ENCODE results near the gene KCND3.

DNA sequence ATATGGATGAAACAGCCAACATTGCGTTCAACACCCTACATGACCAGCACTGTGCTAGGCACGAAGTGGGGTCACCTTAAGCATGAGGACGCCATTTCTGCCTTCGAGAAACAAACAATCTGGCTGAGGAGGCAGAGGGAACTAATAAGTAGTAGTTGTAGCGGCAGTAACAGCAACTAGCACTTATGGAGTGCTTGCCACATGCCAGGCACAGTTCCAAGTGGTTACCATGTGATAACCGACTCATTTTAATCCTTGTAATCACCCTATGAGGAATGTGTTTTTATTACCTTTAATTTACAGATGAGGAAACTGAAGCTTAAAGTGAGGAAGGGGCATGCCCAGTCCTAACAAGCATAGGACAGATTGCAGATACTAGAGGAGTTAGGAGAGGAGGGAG lies 33.7 kb downstream of the KCND3 start:
- TF ChIP-seq, protein P1, sequence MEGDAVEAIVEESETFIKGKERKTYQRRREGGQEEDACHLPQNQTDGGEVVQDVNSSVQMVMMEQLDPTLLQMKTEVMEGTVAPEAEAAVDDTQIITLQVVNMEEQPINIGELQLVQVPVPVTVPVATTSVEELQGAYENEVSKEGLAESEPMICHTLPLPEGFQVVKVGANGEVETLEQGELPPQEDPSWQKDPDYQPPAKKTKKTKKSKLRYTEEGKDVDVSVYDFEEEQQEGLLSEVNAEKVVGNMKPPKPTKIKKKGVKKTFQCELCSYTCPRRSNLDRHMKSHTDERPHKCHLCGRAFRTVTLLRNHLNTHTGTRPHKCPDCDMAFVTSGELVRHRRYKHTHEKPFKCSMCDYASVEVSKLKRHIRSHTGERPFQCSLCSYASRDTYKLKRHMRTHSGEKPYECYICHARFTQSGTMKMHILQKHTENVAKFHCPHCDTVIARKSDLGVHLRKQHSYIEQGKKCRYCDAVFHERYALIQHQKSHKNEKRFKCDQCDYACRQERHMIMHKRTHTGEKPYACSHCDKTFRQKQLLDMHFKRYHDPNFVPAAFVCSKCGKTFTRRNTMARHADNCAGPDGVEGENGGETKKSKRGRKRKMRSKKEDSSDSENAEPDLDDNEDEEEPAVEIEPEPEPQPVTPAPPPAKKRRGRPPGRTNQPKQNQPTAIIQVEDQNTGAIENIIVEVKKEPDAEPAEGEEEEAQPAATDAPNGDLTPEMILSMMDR (conservative IDR thresholded peaks at IDR 0.05) = no peak
- no peak for TF ChIP-seq EZH2 (IDR thresholded peaks at IDR 0.05; ENCODE audit: low read depth)

Measured in PC-9 (cell line).